Lower leg skin (tissue), 3 donors: Measurements from ENCODE around the gene TMED9.

Experiments
- POLR2A ChIP-seq, 2 donors: fragments of 450-650 bp; IDR thresholded peaks; one replicate each; pipeline ENCODE4 v1.6.1; 2016 to 2017; ENCODE audit warnings: antibody characterized with exemption in 2 of 2, mild to moderate bottlenecking in 1 of 2, moderate library complexity in 1 of 2
- TF ChIP-seq, protein P1 (sequence below), 3 donors: fragments of 450-650 bp; IDR thresholded peaks; one replicate each; pipeline ENCODE4 v1.5.1; 2016; ENCODE audit warnings: antibody characterized with exemption in 3 of 3, mild to moderate bottlenecking in 3 of 3, moderate library complexity in 2 of 3

DNA sequence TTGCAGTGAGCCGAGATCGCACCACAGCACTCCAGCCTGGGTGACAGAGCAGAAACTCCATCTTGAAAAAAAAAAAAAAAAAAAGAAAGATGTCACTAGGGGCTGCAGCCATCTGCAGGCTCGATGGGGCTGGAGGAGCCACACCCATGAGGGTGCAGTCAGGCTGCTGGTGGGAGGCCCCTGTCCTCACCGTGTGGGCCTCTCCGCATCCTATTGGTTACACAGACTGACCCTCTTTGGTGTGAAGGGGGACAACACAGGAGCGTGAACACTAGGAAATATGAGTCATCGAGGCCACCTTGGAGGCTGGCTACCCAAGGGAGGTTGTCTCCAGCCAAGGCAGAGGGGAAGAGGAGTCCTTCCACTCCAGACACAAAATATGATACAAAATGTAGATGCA is 23.7 kb upstream of the TMED9 start:
- TF ChIP-seq, protein P1, sequence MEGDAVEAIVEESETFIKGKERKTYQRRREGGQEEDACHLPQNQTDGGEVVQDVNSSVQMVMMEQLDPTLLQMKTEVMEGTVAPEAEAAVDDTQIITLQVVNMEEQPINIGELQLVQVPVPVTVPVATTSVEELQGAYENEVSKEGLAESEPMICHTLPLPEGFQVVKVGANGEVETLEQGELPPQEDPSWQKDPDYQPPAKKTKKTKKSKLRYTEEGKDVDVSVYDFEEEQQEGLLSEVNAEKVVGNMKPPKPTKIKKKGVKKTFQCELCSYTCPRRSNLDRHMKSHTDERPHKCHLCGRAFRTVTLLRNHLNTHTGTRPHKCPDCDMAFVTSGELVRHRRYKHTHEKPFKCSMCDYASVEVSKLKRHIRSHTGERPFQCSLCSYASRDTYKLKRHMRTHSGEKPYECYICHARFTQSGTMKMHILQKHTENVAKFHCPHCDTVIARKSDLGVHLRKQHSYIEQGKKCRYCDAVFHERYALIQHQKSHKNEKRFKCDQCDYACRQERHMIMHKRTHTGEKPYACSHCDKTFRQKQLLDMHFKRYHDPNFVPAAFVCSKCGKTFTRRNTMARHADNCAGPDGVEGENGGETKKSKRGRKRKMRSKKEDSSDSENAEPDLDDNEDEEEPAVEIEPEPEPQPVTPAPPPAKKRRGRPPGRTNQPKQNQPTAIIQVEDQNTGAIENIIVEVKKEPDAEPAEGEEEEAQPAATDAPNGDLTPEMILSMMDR (IDR thresholded peaks at IDR 0.05): no peak
- no peak for TF ChIP-seq POLR2A (IDR thresholded peaks at IDR 0.05)
